GM18505 (cell line): ENCODE data around the gene NOL9.
A peak's percentile ranks its signal among the peaks of the same experiment; 100 is the strongest.
"Not testable (repeated sequence)": the region's sequence is repeated elsewhere in the genome, so short reads cannot be mapped to it uniquely, and the experiment has no call there.

Source experiments
- ATAC-seq: cut with Tn5 transposase; IDR thresholded peaks from one replicate; pipeline ENCODE4 v1.9.1; 2021; ENCODE audit not compliant: unreplicated experiment
- POLR2A ChIP-seq: IDR thresholded peaks from 4 replicates; pipeline ENCODE4 v1.6.1; 2011; ENCODE audit warnings: borderline replicate concordance; ENCODE audit not compliant: insufficient read depth, insufficient read length; ENCODE audit errors: extremely low read depth

NOL9 gene

DNA sequence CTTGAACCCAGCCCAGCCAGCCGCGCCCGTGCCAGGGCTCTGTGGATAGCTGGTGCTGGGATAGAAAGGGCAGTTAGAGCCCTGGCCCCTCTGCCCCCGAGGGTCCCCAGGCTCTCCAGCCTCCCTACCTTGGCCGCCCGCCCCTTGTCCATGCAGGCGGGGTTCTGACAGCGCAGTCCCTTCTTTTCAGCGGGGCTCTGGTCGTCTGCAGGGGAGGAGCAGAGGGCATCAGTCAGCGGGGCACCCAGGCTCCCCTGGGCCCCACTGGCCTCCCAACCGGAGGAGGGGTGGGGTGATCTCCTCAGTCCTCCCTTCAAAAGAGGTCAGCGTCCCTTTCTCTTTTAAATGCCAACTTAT is 58.0 kb downstream of the NOL9 start:
- ATAC-seq = no peak
- no peak for TF ChIP-seq POLR2A

DNA sequence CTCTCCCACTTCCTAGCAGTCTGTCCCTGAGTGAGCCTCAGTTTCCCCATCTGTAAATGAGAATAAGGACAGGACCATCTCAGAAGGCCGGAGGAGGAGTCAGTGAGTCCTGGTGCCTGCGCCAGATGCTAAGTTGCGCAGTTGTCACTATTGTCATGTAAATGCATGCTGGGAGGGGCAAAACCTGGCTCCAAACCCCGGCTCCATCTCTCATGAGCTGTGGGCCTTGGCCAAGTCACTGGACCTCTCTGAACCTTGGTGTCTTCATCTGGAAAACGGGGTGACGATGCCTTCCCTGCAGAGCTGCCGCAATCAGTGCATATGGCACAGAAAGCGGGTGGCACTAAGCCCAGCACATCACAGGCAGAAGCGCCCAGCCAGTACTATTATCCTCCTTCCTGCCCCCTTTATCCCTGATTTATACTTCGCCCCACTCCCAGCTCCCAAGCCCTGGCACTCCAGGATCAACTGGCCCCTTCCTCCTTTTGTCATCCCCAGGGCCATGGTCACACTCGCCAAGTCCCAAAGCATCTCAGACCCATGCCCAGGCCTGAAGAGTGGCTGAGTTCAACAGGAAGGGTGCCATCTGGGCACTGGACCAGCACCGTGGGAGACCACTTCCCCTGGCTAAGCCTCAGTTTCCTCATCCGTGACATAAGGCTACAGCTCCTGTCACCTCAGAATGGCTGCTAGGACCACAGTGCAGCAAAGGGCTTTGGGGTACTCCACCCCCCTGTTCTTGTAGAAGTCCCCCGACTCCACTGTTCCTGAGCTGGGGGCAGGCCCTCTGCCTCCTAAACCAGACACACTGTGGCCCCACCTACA is 58.6 kb downstream of the NOL9 start:
- no peak for TF ChIP-seq POLR2A
- ATAC-seq = no peak

DNA sequence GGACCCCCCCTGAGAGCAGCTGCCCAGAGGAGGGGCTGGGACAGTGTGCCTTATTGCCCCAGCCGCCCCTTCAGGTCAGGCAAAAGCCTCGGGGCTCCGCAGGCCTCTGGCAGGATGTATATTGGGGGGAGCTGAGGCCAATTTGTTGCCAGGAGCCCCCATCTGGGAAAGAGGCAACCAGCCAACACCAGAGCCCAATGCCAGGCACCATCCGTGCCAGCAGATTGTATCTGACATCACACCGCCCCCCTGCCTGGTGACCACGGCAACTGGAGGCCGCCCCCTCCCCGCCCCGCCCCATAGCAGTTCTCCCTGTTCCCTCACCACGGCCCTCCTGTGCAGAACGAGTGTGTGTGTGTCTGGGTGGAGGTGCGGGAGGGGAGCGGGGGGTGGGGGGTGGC is 59.3 kb downstream of the NOL9 start:
- TF ChIP-seq POLR2A = no peak
- no peak for ATAC-seq

GRCh38 chr1:6494627-6495026 is 59.7 kb downstream of the NOL9 start:
- no peak for ATAC-seq
- no peak for TF ChIP-seq POLR2A

DNA sequence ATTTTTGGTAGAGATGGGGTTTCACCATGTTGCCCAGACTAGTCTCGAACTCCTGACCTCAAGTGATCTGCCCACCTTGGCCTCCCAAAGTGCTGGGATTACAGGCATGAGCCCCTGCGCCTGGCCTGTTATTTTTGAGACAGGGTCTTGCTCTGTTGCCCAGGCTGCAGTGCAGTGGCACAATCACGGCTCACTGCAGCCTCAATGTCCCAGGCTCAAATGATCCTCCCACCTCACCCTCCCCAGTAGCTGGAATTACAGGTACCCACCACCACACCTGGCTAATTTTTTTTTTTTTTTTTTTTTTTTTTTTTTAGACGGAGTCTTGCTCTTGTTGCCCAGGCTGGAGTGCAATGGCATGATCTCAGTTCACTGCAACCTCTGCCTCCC is 60.5 kb downstream of the NOL9 start:
- ATAC-seq = not testable (repeated sequence)

- TF ChIP-seq POLR2A = no peak
- ATAC-seq = no peak
Observed at GRCh38 chr1:6491966-6492365, 62.3 kb downstream of the NOL9 start.

DNA sequence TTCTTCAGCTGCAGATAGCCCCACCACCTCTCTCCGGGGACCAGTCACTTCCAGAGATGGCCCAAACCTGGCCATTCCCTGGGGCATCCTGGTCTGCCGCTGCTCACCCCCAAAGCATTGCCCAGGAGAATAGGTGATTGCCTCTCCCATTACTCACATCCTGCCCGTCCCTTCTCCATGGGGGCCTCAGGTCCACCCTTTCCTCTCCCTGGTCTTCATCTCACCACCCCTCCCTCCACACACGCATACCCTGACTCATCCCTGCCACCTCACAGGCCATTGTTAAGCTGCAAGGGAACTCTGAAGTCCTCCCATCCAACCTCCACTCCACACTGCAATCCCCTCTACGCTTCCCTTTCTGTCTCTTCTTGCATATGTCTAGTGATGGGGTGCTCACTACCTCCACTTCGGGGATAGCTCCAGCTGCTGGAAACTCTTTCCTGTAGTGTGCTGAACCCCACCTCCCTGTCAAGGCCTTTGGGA is 62.8 kb downstream of the NOL9 start, which contains the start of gene PLEKHG5:
PLEKHG5 (minus strand) TSS at position 188 of the 483 bp plus-strand sequence. CDS start 14,096 bp downstream, outside the sequence.
- no peak for ATAC-seq
- no peak for TF ChIP-seq POLR2A

DNA sequence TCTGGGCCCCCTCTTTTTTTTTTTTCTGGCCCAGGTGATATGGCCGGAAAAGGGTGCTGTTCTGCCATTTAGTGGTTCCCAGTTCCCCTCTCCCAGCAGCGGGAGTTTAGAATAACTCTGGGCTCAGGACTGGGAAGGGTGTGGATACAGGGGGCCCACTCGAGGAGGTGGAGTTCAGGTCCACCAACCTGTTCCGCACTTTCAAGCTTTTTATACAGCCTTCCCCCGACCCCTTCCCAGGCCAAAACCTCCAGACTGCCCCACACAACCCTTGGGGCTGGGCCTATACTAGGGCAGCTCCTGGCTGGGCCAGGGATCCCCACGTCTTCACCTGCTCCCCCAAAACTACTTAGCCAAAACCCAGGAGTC is 63.2 kb downstream of the NOL9 start:
- peak; percentile 4 for TF ChIP-seq POLR2A
- no peak for ATAC-seq

DNA sequence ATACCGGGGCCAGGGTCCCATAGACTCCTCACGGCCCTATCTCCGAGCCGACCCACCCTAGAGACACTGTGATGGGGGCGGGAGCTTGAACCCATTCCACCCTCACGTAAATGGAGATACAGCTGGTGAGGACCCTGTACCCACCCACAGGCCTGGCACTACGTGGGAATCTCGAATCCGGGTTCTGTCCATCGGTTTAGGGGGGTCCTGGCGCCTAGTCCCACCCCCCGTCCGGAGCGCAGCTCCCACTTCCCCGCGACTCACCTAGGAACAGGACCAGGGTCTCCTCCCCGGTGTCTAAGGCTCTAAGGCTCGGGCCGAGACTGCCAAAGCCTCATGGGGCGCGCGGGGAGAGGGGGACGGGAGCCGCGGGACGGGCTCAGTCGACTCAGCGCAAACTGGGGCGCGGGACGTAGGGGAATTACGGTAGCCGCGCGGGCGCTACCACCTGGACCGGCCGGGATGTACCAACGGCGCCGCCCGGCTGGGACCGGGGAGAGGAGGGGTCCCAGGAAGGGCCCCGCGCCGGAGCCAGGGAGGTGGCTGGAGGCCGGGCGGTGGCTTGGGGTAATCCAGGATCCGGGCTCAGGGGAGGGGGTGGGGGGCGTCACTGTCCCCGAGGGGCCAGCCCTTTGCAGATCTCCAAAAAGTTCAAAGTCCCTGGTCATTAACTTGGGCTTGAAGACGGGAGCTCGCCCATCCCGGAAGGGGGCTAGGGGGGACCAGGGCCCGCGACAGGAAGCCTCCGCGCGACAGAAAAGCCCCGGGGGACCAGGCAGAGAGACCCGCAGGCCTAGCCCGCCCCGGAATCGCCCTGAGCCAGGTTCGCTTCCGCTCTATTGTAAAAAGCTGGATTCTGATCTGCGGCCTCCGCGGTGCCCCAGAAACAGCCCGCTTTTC is 63.9 kb downstream of the NOL9 start:
- peak; percentile 45 for TF ChIP-seq POLR2A
- ATAC-seq = peak; percentile 52

GRCh38 chr1:6489799-6490180 is 64.5 kb downstream of the NOL9 start:
- ATAC-seq = peak; percentile 47
- TF ChIP-seq POLR2A = no peak

DNA sequence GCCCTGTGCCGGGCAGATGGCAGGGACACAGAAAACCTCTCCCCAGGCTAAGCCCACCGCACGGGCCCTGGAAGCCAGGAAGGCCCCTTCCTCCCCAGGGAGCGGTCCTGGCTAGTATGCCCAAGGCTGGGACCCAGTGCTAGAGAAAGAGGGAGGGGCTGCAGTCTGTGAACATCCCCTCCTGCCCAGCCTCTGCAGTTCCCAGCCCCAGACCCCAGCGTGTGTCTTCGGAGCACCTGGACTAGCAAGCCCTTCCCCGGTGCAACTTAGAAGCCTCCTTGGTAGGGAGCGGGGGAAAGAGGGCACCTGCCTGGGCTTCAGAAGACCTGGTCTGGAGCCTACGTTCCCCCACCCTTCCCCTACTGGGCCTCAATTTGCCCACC is 64.9 kb downstream of the NOL9 start:
- no peak for TF ChIP-seq POLR2A
- ATAC-seq = no peak

DNA sequence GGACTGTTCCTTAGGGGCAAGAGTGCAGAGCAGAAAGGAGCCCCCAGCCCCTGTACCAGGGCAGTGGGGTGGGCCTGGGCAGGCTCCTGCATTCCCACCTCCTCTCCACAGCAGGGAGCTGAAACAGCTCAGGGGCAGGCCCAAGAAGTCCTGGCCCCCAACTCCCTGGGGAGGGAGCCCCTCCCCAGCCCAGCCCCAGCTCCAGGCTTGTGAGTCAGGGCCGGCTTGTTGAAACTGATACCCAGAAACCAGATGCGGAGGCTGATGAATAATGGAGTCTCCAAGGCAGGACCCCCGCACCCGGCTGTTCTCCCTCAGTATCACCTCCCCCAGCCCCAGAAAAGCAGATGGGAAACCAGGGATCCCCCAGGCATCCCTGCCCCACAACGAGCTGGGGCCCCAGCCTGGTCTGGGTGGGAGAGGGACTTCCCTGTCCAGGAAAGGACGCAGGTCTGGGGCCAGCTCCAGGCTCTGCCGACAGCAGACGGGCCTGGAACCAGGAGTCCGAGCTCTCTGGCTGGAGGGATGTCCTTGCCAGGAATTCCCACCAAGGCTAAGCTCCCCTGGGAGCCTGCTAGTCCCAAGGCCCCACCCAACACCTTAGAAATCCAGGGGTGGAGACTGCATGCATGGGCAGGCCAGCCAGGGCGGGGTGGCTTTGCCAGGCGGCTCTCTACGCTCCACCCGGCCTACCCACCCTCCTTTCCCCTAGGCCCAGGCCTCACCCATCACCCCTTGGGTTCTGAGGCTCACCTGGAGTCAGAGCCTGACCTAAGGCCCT is 65.5 kb downstream of the NOL9 start:
- TF ChIP-seq POLR2A = no peak
- no peak for ATAC-seq

DNA sequence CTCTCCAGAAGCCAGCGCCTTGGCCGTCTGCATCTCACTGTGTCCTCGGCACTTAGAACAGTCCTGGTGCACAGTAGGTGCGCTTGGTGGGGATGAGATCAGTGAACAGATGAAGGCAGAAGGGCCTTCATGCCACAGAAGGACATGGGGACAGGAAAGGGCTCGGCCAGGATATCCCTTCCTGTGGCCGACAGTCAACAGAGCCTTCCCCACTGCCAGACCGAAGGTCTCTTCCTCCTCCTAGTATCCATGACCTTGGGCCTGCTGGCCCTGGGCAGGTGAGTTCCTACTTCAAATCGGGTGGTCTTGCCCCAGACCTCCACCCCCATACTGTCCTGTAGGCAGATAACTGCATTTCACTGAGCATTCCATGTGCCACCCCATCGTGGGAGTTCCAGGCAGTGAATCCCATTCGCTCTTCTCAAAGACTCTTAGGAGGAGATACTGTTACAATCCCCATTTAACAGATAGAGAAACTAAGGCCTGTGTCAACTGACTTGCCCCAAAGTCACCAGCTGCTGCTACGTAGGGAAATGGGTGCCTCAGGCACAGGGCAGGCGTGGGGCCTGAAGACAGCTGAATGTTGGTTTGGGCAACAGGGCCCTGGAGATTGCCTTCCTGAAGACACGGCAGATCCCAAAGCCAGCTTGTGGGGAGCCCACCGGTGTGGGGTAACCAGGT is 66.4 kb downstream of the NOL9 start:
- ATAC-seq = no peak
- TF ChIP-seq POLR2A = no peak
